Activated CD4-positive, alpha-beta T cell treated with anti-CD3 and anti-CD28 coated beads, Interleukin-2, amount 50 U/mL, for 48 hours (primary cell): Measurements from ENCODE around the gene POM121C.
"Not testable (repeated sequence)": the region's sequence is repeated elsewhere in the genome, so short reads cannot be mapped to it uniquely, and the experiment has no call there.

ENCODE experiments used
- DNase-seq, 2 experiments: peaks; one replicate each; pipeline ENCODE4 v3.0.0-alpha.2; 2020

POM121C gene

GRCh38 chr7:75374519-75375317 lies 111.4 kb downstream of the POM121C start:
- not testable (repeated sequence) for DNase-seq

GRCh38 chr7:75374144-75374518 lies 112.0 kb downstream of the POM121C start:
- DNase-seq: not testable (repeated sequence)

- not testable (repeated sequence) for DNase-seq
Measured at GRCh38 chr7:75367313-75367712, 118.8 kb downstream of the POM121C start.
